ENCODE results near the gene TCF4. TPM values are rescaled to one million over a fixed set of nuclear protein-coding genes. Genes with fewer than 3 reads are reported as not detected.

TCF4 gene
- total and polyA plus RNA-seq, 2 of the 13 experiments (the other 11 are each of a cell fraction or from before 2014, with no cell fraction given): not detected

DNA sequence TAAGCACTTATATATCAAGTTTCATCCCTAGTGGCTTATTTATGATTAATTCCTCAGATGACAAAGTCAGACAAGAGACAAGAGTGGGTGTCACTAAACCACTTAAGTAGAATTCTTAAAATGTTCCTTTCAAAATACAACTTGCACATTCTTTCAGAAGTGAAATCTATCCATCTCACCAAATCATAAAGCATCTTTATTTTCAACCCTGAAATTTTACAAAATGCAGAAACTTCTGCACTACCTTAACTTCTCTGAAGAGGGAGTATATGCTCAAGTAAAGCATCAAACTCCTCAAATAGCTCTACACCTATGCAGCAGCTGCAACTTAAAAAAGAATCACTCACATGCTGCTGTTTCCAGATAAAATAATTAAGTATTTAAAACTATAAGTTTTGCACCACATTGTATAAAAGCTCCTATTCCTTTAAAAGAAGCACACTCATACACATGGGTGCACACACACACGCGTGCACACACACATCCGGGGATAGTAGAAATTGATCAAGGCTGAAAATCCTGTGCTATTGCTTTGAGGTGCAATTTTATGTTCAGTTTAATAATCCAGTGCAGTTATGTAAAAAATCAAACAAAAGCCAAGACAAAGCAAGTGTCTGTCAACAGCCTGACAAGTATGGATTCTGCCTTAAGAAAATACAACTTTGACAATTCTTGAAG, 244.5 kb downstream of the TCF4 start:
- no peak overlapping the region for H3K27ac ChIP-seq (ENCODE audit: extremely low read length, insufficient read depth, low read length)
- no peaks in the 10 kb centered on the region for H3K36me3 ChIP-seq (replicated peaks in 1 of 2; ENCODE audit: control insufficient read depth in 1 of 2, insufficient read depth in 2 of 2, low read length in 2 of 2)
- H3K9me3 ChIP-seq (ENCODE audit: low read length): no peaks in the 10 kb centered on the region
- no peak overlapping the region for H3K4me2 ChIP-seq (ENCODE audit: low read depth, low read length)
- POLR2A ChIA-PET: no interaction called here
- H3K27me3 ChIP-seq (ENCODE audit: control insufficient read depth in 1 of 2, insufficient read depth in 2 of 2, low read length in 2 of 2): no peaks in the 10 kb centered on the region
- no peaks in the 10 kb centered on the region for H3K4me1 ChIP-seq (ENCODE audit: insufficient read depth, low read length)
- ATAC-seq (0 out of 3 replicates have a peak, but pooled peaks have one; percentile 31), DNase-seq (ENCODE audit: low spot score) (no peak), FAIRE-seq (no peak)
- H2AFZ ChIP-seq (ENCODE audit: low read length): no peak overlapping the region
- H3K4me3 ChIP-seq (replicated peaks in 1 of 3; ENCODE audit: insufficient read depth in 1 of 3, low read depth in 2 of 3, low read length in 3 of 3): no peak overlapping the region
- no peaks in the 10 kb centered on the region for H3K79me2 ChIP-seq (ENCODE audit: insufficient read depth, low read length)
- in situ Hi-C loops (cut with HindIII; ENCODE audit: extremely low pct_ligation_motif_present, low pct_unique_long_range_greater_than_20kb) (no loop called here), intact Hi-C loops (cut with micrococcal nuclease; ENCODE audit: unreplicated experiment) (no loop called here)
- WGBS (ENCODE audit: low lambda C conversion rate): 89% methylated on average over 3 of the region's 3 CpGs
- no peaks in the 10 kb centered on the region for H4K20me1 ChIP-seq (ENCODE audit: insufficient read depth, low read length)
- no peak for TF ChIP-seq GFI1 (CRISPR knock-in tag; IDR thresholded peaks at IDR 0.05; ENCODE audit: borderline replicate concordance)
- TF ChIP-seq ZFP1 (CRISPR knock-in tag; IDR thresholded peaks at IDR 0.05): no peak
- peak; percentile 33 for TF ChIP-seq STAG1 (CRISPR knock-in tag; IDR thresholded peaks at IDR 0.05)
- CTCF ChIA-PET (ENCODE audit: low intra/inter-chr PET ratio, low total read pairs): interaction anchor here (1.1 kb wide), 1 partner anchor 1232 kb away, joined by 3 read pairs; no protein-coding TSS in a partner anchor
- BruUV-seq (replicated peaks): no TSS peak
- H3K9ac ChIP-seq (ENCODE audit: insufficient read depth, low read depth, low read length): no peak overlapping the region

DNA sequence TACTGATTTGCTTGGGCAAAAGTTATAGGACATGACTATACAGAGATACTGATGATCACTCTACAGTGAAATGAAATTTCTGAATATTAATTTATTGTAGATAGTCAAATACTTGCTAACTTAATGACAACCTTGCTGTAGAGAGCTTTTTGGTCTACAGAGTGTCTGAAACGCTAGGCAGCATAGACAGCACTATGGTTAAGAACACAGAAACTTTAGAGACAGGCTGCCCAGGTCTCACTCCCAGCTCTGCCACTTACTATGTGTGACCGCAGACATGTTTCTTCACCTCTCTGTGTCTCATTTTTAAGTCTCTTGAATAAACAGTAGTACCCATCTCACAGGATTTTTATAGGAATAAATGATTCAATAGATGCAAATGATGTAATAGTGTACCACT, 247.0 kb downstream of the TCF4 start:
- ChIA-PET POLR2A (no interaction called here), CTCF (ENCODE audit: low intra/inter-chr PET ratio, low total read pairs) (no interaction called here)
- Histone ChIP-seq H3K9me3 (ENCODE audit: low read length) (no peaks in the 10 kb centered on the region), H4K20me1 (ENCODE audit: insufficient read depth, low read length) (no peaks in the 10 kb centered on the region), H3K79me2 (ENCODE audit: insufficient read depth, low read length) (no peaks in the 10 kb centered on the region), H3K27ac (ENCODE audit: extremely low read length, insufficient read depth, low read length) (no peak overlapping the region), H3K36me3 (replicated peaks in 1 of 2; ENCODE audit: control insufficient read depth in 1 of 2, insufficient read depth in 2 of 2, low read length in 2 of 2) (no peaks in the 10 kb centered on the region), H3K27me3 (ENCODE audit: control insufficient read depth in 1 of 2, insufficient read depth in 2 of 2, low read length in 2 of 2) (no peaks in the 10 kb centered on the region), H3K9ac (ENCODE audit: insufficient read depth, low read depth, low read length) (no peak overlapping the region), H3K4me3 (replicated peaks in 1 of 3; ENCODE audit: insufficient read depth in 1 of 3, low read depth in 2 of 3, low read length in 3 of 3) (no peak overlapping the region), H3K4me2 (ENCODE audit: low read depth, low read length) (no peak overlapping the region), H3K4me1 (ENCODE audit: insufficient read depth, low read length) (no peaks in the 10 kb centered on the region), H2AFZ (ENCODE audit: low read length) (no peak overlapping the region)
- ATAC-seq (no peak), DNase-seq (ENCODE audit: low spot score) (no peak), FAIRE-seq (no peak)
- no TSS peak for BruUV-seq (replicated peaks)
- intact Hi-C loops (cut with micrococcal nuclease; ENCODE audit: unreplicated experiment): no loop called here
- in situ Hi-C loops (cut with HindIII; ENCODE audit: extremely low pct_ligation_motif_present, low pct_unique_long_range_greater_than_20kb): no loop called here
- 3% methylated on average over 2 of the region's 2 CpGs for WGBS (ENCODE audit: low lambda C conversion rate)
- TF ChIP-seq TOE1 (CRISPR knock-in tag; IDR thresholded peaks at IDR 0.05) (no peak), RNF2 (conservative IDR thresholded peaks at IDR 0.05; ENCODE audit: low read depth) (no peak), ZMYM2 (CRISPR knock-in tag; IDR thresholded peaks at IDR 0.05) (no peak), JUNB (CRISPR knock-in tag; IDR thresholded peaks at IDR 0.05; ENCODE audit: borderline replicate concordance) (no peak), ATF7-NPFF (CRISPR knock-in tag; IDR thresholded peaks at IDR 0.05; ENCODE audit: low read depth) (no peak), ERF (CRISPR knock-in tag; IDR thresholded peaks at IDR 0.05) (no peak)
- TF ChIP-seq, protein P1, sequence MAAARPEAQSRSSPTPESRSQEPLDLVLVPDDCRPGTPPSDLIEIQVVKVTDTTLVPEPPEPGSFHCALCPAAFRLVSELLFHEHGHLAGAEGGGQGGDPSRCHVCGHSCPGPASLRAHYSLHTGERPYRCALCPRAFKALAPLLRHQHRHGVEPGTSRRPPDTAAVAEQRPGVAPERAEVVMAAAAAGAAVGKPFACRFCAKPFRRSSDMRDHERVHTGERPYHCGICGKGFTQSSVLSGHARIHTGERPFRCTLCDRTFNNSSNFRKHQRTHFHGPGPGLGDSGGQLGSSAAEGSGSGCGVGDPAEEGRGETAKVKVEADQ (CRISPR knock-in tag; IDR thresholded peaks at IDR 0.05; ENCODE audit: borderline replicate concordance): no peak
- TF ChIP-seq, protein P2, sequence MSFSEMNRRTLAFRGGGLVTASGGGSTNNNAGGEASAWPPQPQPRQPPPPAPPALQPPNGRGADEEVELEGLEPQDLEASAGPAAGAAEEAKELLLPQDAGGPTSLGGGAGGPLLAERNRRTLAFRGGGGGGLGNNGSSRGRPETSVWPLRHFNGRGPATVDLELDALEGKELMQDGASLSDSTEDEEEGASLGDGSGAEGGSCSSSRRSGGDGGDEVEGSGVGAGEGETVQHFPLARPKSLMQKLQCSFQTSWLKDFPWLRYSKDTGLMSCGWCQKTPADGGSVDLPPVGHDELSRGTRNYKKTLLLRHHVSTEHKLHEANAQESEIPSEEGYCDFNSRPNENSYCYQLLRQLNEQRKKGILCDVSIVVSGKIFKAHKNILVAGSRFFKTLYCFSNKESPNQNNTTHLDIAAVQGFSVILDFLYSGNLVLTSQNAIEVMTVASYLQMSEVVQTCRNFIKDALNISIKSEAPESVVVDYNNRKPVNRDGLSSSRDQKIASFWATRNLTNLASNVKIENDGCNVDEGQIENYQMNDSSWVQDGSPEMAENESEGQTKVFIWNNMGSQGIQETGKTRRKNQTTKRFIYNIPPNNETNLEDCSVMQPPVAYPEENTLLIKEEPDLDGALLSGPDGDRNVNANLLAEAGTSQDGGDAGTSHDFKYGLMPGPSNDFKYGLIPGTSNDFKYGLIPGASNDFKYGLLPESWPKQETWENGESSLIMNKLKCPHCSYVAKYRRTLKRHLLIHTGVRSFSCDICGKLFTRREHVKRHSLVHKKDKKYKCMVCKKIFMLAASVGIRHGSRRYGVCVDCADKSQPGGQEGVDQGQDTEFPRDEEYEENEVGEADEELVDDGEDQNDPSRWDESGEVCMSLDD (CRISPR knock-in tag; IDR thresholded peaks at IDR 0.05; ENCODE audit: borderline replicate concordance): no peak
- TF ChIP-seq, protein P3, sequence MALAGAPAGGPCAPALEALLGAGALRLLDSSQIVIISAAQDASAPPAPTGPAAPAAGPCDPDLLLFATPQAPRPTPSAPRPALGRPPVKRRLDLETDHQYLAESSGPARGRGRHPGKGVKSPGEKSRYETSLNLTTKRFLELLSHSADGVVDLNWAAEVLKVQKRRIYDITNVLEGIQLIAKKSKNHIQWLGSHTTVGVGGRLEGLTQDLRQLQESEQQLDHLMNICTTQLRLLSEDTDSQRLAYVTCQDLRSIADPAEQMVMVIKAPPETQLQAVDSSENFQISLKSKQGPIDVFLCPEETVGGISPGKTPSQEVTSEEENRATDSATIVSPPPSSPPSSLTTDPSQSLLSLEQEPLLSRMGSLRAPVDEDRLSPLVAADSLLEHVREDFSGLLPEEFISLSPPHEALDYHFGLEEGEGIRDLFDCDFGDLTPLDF (CRISPR knock-in tag; IDR thresholded peaks at IDR 0.05): no peak
- TF ChIP-seq, protein P4, sequence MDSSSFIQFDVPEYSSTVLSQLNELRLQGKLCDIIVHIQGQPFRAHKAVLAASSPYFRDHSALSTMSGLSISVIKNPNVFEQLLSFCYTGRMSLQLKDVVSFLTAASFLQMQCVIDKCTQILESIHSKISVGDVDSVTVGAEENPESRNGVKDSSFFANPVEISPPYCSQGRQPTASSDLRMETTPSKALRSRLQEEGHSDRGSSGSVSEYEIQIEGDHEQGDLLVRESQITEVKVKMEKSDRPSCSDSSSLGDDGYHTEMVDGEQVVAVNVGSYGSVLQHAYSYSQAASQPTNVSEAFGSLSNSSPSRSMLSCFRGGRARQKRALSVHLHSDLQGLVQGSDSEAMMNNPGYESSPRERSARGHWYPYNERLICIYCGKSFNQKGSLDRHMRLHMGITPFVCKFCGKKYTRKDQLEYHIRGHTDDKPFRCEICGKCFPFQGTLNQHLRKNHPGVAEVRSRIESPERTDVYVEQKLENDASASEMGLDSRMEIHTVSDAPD (CRISPR knock-in tag; IDR thresholded peaks at IDR 0.05): no peak

Data from HepG2 (cell line).